Stimulated activated CD8-positive, alpha-beta memory T cell treated with anti-CD3 and anti-CD28 coated beads, Interleukin-4, amount 100 ng/mL, for 48 hours (primary cell): ENCODE data around the gene ZNF765.
"Not testable (repeated sequence)": the region's sequence is repeated elsewhere in the genome, so short reads cannot be mapped to it uniquely, and the experiment has no call there.

Experiments used
- DNase-seq: peaks from one replicate; pipeline ENCODE4 v3.0.0-alpha.2; 2020

The ZNF765 gene

GRCh38 chr19:53423074-53423473 lies 28.1 kb downstream of the ZNF765 start:
- DNase-seq = not testable (repeated sequence)

GRCh38 chr19:53423680-53424079 lies 28.7 kb downstream of the ZNF765 start:
- DNase-seq = not testable (repeated sequence)

- DNase-seq = peak; percentile 77
Measured at GRCh38 chr19:53424968-53425597, 30.1 kb downstream of the ZNF765 start.

GRCh38 chr19:53431399-53432087 lies 36.6 kb downstream of the ZNF765 start, which contains the start of gene ZNF761:
Gene ZNF761 (plus strand): TSS chr19:53431984. CDS start chr19:53447269, 15,285 bp downstream.
- peak; percentile 98 for DNase-seq

GRCh38 chr19:53432088-53432661 lies 37.2 kb downstream of the ZNF765 start:
- peak; percentile 41 for DNase-seq

- DNase-seq = not testable (repeated sequence)
Measured at GRCh38 chr19:53443809-53444208, 48.9 kb downstream of the ZNF765 start.

- not testable (repeated sequence) for DNase-seq
Measured at GRCh38 chr19:53447196-53447595, 52.2 kb downstream of the ZNF765 start.

- no peak for DNase-seq
Measured at GRCh38 chr19:53455828-53456227, 60.9 kb downstream of the ZNF765 start.

- DNase-seq = not testable (repeated sequence)
Measured at GRCh38 chr19:53460131-53460721, 65.3 kb downstream of the ZNF765 start.

GRCh38 chr19:53461866-53462265 lies 66.9 kb downstream of the ZNF765 start:
- no peak for DNase-seq

- DNase-seq = no peak
Measured at GRCh38 chr19:53462861-53463260, 67.9 kb downstream of the ZNF765 start.

- peak; percentile 26 for DNase-seq
Measured at GRCh38 chr19:53463263-53463662, 68.3 kb downstream of the ZNF765 start.

- no peak for DNase-seq
Measured at GRCh38 chr19:53466726-53467484, 72.0 kb downstream of the ZNF765 start.

GRCh38 chr19:53467485-53468262 lies 72.7 kb downstream of the ZNF765 start, which contains the start of gene ZNF813:
Gene ZNF813 (plus strand): TSS chr19:53467733. CDS start chr19:53483823, 16,090 bp downstream.
- peak; percentile 98 for DNase-seq

GRCh38 chr19:53468628-53469027 lies 73.7 kb downstream of the ZNF765 start:
- DNase-seq = not testable (repeated sequence)

- no peak for DNase-seq
Measured at GRCh38 chr19:53471916-53472315, 77.0 kb downstream of the ZNF765 start.

- DNase-seq = not testable (repeated sequence)
Measured at GRCh38 chr19:53474832-53475231, 79.9 kb downstream of the ZNF765 start.

GRCh38 chr19:53475470-53475869 lies 80.5 kb downstream of the ZNF765 start:
- DNase-seq = not testable (repeated sequence)
